ENCODE results near the gene TRIOBP. TPM values are rescaled to one million over a fixed set of nuclear protein-coding genes. Genes with fewer than 3 reads are reported as not detected.
A peak's percentile ranks its signal among the peaks of the same experiment; 100 is the strongest.

The TRIOBP gene
- total RNA-seq, 1 experiment from 2014 or later: 45.7 TPM

DNA sequence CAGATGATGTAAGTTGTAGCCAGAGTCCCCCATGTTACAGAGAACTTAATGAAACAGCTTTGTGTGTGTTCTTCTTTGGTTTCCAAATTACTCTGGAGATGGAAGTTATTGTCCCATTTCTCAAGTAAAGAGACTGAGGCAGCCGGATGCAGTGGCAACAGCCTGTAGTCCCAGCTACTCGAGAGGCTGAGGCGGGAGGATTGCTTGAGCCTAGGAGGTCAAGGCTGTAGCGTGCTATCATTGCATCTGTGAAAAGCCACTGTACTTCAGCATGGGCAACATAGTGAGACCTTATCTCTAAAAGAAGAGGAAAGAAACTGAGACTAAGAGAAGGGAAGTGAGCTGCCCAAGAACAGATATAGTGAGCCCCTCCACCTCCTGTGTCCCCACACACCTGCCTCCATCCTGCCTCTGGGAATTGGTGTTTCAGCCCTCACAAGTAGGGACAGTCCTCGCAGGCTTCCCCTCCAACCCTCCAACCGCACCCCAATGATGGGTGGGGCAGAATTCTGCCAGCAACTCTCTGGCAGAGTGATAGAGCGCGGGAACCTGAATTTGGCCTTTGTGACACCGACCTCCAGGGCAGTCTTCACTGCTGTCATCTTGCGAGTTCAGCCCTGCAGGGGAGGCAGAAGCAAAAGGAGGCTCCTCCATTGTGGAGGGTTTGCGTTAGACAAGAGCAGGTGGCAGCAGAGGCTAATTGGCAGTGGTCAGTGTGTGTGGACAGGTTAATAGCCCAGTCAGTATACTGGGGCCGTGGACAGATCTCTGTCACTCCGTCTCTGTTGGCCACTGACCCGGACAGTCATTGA lies 36.7 kb upstream of the TRIOBP start:
- H3K36me3 Mint-ChIP-seq (ENCODE audit: insufficient read depth, unreplicated experiment): peaks cover 22% of the 10 kb centered on the region
- H3K4me3 Mint-ChIP-seq (ENCODE audit: unreplicated experiment): peak overlapping the region; percentile 89
- CTCF ChIA-PET: interaction anchor here (0.6 to 5.2 kb wide), 5 partner anchors 10 to 88 kb away, joined by 3 to 30 read pairs (median 4); no protein-coding TSS in a partner anchor
- H3K4me1 Mint-ChIP-seq (ENCODE audit: insufficient read depth, unreplicated experiment): peaks cover 22% of the 10 kb centered on the region
- peak overlapping the region; percentile 31 for H3K27ac Mint-ChIP-seq (ENCODE audit: low read depth, unreplicated experiment)
- H3K9me3 Mint-ChIP-seq (ENCODE audit: unreplicated experiment): no peaks in the 10 kb centered on the region
- BruUV-seq (replicated peaks): TSS peak; percentile 18
- TF ChIP-seq, protein P1, sequence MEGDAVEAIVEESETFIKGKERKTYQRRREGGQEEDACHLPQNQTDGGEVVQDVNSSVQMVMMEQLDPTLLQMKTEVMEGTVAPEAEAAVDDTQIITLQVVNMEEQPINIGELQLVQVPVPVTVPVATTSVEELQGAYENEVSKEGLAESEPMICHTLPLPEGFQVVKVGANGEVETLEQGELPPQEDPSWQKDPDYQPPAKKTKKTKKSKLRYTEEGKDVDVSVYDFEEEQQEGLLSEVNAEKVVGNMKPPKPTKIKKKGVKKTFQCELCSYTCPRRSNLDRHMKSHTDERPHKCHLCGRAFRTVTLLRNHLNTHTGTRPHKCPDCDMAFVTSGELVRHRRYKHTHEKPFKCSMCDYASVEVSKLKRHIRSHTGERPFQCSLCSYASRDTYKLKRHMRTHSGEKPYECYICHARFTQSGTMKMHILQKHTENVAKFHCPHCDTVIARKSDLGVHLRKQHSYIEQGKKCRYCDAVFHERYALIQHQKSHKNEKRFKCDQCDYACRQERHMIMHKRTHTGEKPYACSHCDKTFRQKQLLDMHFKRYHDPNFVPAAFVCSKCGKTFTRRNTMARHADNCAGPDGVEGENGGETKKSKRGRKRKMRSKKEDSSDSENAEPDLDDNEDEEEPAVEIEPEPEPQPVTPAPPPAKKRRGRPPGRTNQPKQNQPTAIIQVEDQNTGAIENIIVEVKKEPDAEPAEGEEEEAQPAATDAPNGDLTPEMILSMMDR (IDR thresholded peaks at IDR 0.05; ENCODE audit: unreplicated experiment): no peak
- intact Hi-C loops (cut with micrococcal nuclease): loop anchor here (2.0 kb wide), 1 partner anchor 17 kb away; no protein-coding TSS in a partner anchor
- POLR2A ChIA-PET: interaction anchor here (1.0 to 3.6 kb wide), 7 partner anchors 16 to 227 kb away, joined by 3 to 49 read pairs (median 14); partner anchors contain the start of genes GCAT, GGA1 and LGALS1
- no peak for DNase-seq (ENCODE audit: unreplicated experiment)
- no peaks in the 10 kb centered on the region for H3K27me3 Mint-ChIP-seq (ENCODE audit: insufficient read depth, unreplicated experiment)

DNA sequence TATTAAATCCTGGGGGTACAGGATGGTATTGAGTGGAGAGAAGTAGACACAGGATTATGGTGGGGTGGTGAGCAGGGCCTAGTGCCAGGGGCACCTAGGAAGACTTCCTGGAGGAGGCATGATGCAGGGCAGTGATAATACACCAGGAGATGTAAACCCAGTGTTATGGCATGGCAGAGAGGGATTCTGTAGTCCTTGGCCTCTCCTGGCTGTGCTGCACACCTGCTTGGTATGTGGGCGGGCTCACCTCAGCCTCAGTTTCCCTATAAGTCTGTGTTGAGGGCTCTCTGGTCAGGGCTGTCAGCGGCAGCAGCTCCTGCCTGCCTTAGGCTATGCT lies 36.2 kb upstream of the TRIOBP start:
- intact Hi-C loops (cut with micrococcal nuclease): no loop called here
- BruUV-seq (replicated peaks): no TSS peak
- CTCF ChIA-PET: interaction anchor here (0.6 to 5.2 kb wide), 5 partner anchors 17 to 157 kb away, joined by 3 to 30 read pairs (median 3); no protein-coding TSS in a partner anchor
- peak overlapping the region; percentile 28 for H3K4me3 Mint-ChIP-seq (ENCODE audit: unreplicated experiment)
- H3K36me3 Mint-ChIP-seq (ENCODE audit: insufficient read depth, unreplicated experiment): peaks cover 22% of the 10 kb centered on the region
- no peaks in the 10 kb centered on the region for H3K27me3 Mint-ChIP-seq (ENCODE audit: insufficient read depth, unreplicated experiment)
- peaks cover 22% of the 10 kb centered on the region for H3K4me1 Mint-ChIP-seq (ENCODE audit: insufficient read depth, unreplicated experiment)
- no peaks in the 10 kb centered on the region for H3K9me3 Mint-ChIP-seq (ENCODE audit: unreplicated experiment)
- H3K27ac Mint-ChIP-seq (ENCODE audit: low read depth, unreplicated experiment): peak overlapping the region; percentile 31
- POLR2A ChIA-PET: interaction anchor here (0.8 to 3.6 kb wide), 2 partner anchors 13 to 15 kb away, joined by 5 to 49 read pairs; partner anchors contain the start of gene LGALS1
- TF ChIP-seq, protein P1 (IDR thresholded peaks at IDR 0.05; ENCODE audit: unreplicated experiment): no peak
- no peak for DNase-seq (ENCODE audit: unreplicated experiment)

DNA sequence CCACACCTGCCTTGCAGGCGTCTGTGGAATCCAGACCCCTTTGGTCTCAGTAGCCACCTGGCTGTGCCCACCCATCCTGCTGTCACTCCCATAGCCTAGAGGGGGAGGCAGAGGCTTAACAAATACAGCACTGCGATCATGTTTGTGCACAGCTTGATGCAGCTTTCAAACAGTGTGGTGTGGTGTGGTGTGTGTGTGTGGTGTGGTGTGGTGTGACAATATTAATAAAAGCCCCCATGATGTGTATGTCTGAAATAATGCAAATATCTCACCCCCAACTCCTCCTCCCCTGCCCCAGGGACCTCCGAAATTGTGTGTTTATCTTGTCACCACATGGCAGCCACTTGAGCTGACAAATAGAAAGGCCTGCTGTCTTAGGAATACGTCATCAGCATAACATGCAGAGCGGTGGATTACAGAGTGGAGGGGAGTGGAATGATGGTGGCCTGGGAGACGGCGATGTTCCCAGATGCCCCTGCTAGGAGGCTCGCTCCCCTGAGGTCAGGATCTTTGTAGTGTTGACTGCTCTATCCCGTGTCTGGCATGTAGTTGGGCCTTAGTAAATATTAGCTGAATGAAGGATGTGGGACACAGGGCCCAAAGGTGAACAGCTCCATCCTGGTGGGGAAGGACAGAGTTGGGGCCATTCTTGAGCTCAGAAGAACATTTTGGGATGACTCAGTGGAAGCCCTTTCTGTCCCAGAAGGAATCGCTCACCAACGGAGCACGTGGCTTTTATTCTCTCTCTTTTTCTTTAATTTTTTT lies 35.5 kb upstream of the TRIOBP start:
- TF ChIP-seq, protein P1 (IDR thresholded peaks at IDR 0.05; ENCODE audit: unreplicated experiment): peak; percentile 8
- no peak overlapping the region for H3K27ac Mint-ChIP-seq (ENCODE audit: low read depth, unreplicated experiment)
- intact Hi-C loops (cut with micrococcal nuclease): no loop called here
- ChIA-PET POLR2A (interaction anchor here (0.8 kb wide), 1 partner anchor 13 kb away, joined by 5 read pairs; no protein-coding TSS in a partner anchor), CTCF (interaction anchor here (0.6 to 5.2 kb wide), 7 partner anchors 9 to 373 kb away, joined by 3 to 30 read pairs (median 3); no protein-coding TSS in a partner anchor)
- H3K4me3 Mint-ChIP-seq (ENCODE audit: unreplicated experiment): no peak overlapping the region
- no peaks in the 10 kb centered on the region for H3K9me3 Mint-ChIP-seq (ENCODE audit: unreplicated experiment)
- DNase-seq (ENCODE audit: unreplicated experiment): no peak
- no peaks in the 10 kb centered on the region for H3K27me3 Mint-ChIP-seq (ENCODE audit: insufficient read depth, unreplicated experiment)
- peaks cover 22% of the 10 kb centered on the region for H3K36me3 Mint-ChIP-seq (ENCODE audit: insufficient read depth, unreplicated experiment)
- peaks cover 22% of the 10 kb centered on the region for H3K4me1 Mint-ChIP-seq (ENCODE audit: insufficient read depth, unreplicated experiment)
- BruUV-seq (replicated peaks): no TSS peak

DNA sequence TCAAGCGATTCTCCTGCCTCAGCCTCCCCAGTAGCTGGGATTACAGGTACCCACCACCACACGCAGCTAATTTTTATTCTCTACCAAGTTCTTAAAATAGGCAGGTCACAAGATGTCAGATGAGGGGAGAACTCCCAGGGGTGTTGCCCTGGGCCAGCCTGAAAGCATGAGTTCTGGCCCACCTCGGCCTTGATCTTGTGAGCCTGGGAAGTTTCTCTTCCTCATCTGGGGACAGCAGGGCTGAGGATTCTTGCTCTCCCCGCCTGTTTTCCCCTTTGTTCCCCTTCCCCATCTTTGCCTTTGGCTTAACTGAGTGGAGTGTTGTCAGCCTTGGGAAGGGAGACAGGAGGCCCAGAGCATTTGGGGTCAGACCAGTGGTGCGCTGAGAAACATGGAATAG lies 34.8 kb upstream of the TRIOBP start:
- intact Hi-C loops (cut with micrococcal nuclease): no loop called here
- no peak overlapping the region for H3K27ac Mint-ChIP-seq (ENCODE audit: low read depth, unreplicated experiment)
- peaks cover 28% of the 10 kb centered on the region for H3K36me3 Mint-ChIP-seq (ENCODE audit: insufficient read depth, unreplicated experiment)
- H3K27me3 Mint-ChIP-seq (ENCODE audit: insufficient read depth, unreplicated experiment): no peaks in the 10 kb centered on the region
- H3K9me3 Mint-ChIP-seq (ENCODE audit: unreplicated experiment): no peaks in the 10 kb centered on the region
- no peak overlapping the region for H3K4me3 Mint-ChIP-seq (ENCODE audit: unreplicated experiment)
- POLR2A ChIA-PET: no interaction called here
- BruUV-seq (replicated peaks): no TSS peak
- TF ChIP-seq, protein P1 (IDR thresholded peaks at IDR 0.05; ENCODE audit: unreplicated experiment): no peak
- DNase-seq (ENCODE audit: unreplicated experiment): no peak
- peaks cover 22% of the 10 kb centered on the region for H3K4me1 Mint-ChIP-seq (ENCODE audit: insufficient read depth, unreplicated experiment)
- CTCF ChIA-PET: interaction anchor here (0.6 to 5.2 kb wide), 3 partner anchors 8 to 44 kb away, joined by 3 to 30 read pairs (median 3); no protein-coding TSS in a partner anchor

Measured in MCF 10A (cell line).